Adipocyte (in vitro differentiated cells): ENCODE measurements around the gene ALDOB.
A peak's percentile ranks its signal among the peaks of the same experiment; 100 is the strongest.

Experiments used
- DNase-seq: peaks from one replicate; pipeline ENCODE4 v3.0.0-alpha.2; 2015; ENCODE audit warnings: low read depth
- H3K27me3 ChIP-seq: replicated peaks from 2 replicates; pipeline ENCODE4 v1.7.0; 2013; ENCODE audit warnings: mild to moderate bottlenecking, low read length, moderate library complexity; ENCODE audit not compliant: control insufficient read depth, insufficient read depth
- H3K36me3 ChIP-seq: 2 replicates; pipeline ENCODE4 v1.7.0; 2013; ENCODE audit warnings: low read length, mild to moderate bottlenecking, moderate library complexity; ENCODE audit not compliant: control insufficient read depth, insufficient read depth, severe bottlenecking
- H3K4me1 ChIP-seq: 2 replicates; pipeline ENCODE4 v1.7.0; 2013; ENCODE audit warnings: mild to moderate bottlenecking, low read length, moderate library complexity; ENCODE audit not compliant: control insufficient read depth, insufficient read depth
- H3K4me3 ChIP-seq: 2 replicates; pipeline ENCODE4 v1.7.0; 2013; ENCODE audit warnings: mild to moderate bottlenecking, low read length, moderate library complexity
- H3K9ac ChIP-seq: 2 replicates; pipeline ENCODE4 v1.7.0; 2013; ENCODE audit warnings: mild to moderate bottlenecking, low read length, moderate library complexity
- H3K9me3 ChIP-seq: 2 replicates; pipeline ENCODE4 v1.7.0; 2013; ENCODE audit warnings: mild to moderate bottlenecking, low read length, moderate library complexity; ENCODE audit not compliant: control insufficient read depth

ALDOB gene

DNA sequence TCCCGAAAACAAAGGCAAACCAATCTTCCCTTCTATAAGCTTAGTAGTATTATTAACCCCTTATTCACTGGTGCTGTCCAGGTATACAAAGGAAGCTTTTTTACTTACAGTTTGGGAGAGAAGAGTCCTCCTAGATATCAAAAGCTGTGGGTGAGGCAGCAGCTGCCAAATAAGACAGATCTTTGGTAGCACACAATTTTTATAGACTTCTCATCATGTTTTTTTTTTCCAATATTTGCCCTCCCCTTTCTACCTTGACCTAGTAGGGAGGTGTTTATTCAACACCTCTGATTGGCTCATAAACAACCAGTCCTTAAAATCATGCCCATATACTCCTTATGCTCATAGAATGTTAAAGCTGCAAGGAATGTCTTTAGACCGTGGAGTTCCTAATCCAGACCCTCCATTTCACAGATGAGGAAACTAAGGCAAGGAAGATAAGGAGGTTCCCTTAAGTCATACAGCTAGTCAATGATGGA lies at the start of gene ALDOB:
ALDOB (minus strand) TSS at position 174 of the 479 bp plus-strand sequence. CDS start 4,887 bp downstream, outside the sequence.
- Histone ChIP-seq H3K9ac (no peak within 1 kb of the TSS), H3K9me3 (no peaks in the 10 kb centered on the region)
- no peak for DNase-seq

DNA sequence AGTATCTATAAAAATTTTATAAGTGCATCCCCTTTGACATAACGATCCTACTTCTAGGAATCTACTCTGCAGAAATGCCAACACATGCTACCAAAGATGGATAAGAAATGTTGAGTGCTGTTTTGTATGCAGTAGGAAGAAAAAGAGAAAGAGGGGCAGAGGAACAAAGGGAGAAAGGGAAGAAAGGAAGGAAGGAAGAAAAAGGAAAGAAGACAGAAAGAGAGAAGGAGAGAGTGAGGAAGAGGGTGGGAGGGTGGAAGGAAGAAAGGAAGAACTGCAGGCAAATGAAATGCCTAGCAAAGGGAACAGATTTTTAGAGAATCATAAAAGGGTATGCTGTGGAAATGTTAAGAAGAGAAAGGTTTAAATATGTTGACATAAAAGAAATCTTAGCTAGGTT lies 48.5 kb upstream of the ALDOB start:
- H3K4me3 ChIP-seq = no peak overlapping the region
- no peaks in the 10 kb centered on the region for H3K9me3 ChIP-seq
- H3K36me3 ChIP-seq = no peaks in the 10 kb centered on the region
- H3K27me3 ChIP-seq = peaks cover 54% of the 10 kb centered on the region
- H3K9ac ChIP-seq = no peak overlapping the region
- no peak for DNase-seq
- H3K4me1 ChIP-seq = peaks cover 5% of the 10 kb centered on the region

More for the DNA sequence above, at the start of gene ALDOB:
- Histone ChIP-seq H3K27me3 (peaks cover 2% of the 10 kb centered on the region), H3K36me3 (no peaks in the 10 kb centered on the region), H3K4me3 (no peak within 1 kb of the TSS), H3K4me1 (no peaks in the 10 kb centered on the region)

DNA sequence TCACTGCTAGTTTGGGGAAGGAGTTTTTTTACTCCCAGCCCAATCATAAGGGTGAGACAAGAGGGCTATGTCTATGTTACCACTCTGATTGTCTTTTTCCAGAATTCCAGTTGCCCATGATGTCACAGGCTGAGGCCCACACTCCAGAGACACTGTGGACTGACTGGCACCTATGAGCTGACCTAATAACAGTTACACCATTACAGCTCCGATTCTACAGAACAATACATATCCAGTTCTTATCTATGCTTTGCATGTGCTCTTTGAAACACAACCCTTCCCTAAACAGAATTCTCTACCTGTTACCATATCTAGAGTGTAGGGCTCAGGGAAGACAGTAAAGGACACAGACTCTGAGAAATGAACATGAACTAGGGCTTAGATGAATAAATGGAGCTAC lies 45.7 kb upstream of the ALDOB start:
- Histone ChIP-seq H3K9ac (no peak overlapping the region), H3K36me3 (no peaks in the 10 kb centered on the region), H3K4me1 (peaks cover 5% of the 10 kb centered on the region), H3K4me3 (no peak overlapping the region), H3K9me3 (no peaks in the 10 kb centered on the region), H3K27me3 (peaks cover 42% of the 10 kb centered on the region)
- DNase-seq = no peak

DNA sequence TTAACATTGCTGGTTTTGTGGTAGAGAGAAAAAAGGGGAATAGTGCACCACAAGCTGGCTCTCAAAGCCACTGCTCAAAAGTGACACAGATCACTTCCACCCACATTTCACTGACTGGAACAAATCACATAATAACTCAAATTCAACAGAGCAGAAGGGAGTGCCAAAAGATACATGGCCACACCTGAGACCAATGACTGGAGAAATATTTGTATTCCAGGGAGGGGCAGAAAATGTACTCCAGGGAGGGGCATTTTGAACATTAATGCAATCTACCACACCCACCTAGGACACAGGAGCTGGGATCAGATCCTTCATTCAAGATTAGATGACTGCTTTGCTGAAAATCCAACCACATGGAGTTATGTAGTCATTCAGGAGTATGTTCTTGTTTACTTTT lies 44.8 kb upstream of the ALDOB start:
- Histone ChIP-seq H3K9me3 (no peaks in the 10 kb centered on the region), H3K27me3 (peaks cover 33% of the 10 kb centered on the region), H3K4me1 (no peaks in the 10 kb centered on the region), H3K4me3 (no peak overlapping the region), H3K9ac (no peak overlapping the region), H3K36me3 (no peaks in the 10 kb centered on the region)
- no peak for DNase-seq

DNA sequence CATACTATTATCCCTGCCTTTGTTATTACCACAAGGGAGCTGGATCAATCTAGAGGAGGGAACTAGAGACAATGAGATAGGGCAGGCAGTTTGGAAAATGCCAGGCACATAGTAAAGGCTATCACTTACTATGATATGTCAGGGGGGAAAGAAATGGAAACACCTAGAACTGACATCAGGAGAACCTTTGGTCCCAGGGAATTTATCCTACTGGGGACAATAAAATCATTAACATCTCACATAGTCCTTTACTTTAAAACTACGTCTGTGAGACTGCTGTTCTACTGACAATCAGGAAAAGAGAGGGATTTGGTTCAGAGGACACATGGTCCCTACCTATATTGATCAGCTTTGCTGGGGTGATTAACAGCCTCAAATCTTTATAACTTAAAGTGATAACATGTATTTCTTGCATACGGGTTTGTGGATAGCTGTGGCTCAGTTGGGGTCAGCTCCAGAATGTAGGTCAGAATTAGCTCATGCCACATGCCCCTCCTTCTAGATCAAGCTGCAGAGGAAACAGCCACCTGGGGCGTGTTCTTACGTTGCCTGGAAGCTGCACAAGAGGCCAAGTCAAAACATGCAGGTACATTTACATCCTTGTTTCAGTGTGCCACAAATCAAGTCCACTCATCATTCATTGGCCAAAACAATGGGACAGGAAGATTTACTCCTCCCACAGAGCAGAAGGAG lies 43.9 kb upstream of the ALDOB start:
- H3K9me3 ChIP-seq = no peaks in the 10 kb centered on the region
- H3K36me3 ChIP-seq = no peaks in the 10 kb centered on the region
- no peak for DNase-seq
- peaks cover 30% of the 10 kb centered on the region for H3K27me3 ChIP-seq
- no peak overlapping the region for H3K9ac ChIP-seq
- H3K4me3 ChIP-seq = no peak overlapping the region
- no peaks in the 10 kb centered on the region for H3K4me1 ChIP-seq

DNA sequence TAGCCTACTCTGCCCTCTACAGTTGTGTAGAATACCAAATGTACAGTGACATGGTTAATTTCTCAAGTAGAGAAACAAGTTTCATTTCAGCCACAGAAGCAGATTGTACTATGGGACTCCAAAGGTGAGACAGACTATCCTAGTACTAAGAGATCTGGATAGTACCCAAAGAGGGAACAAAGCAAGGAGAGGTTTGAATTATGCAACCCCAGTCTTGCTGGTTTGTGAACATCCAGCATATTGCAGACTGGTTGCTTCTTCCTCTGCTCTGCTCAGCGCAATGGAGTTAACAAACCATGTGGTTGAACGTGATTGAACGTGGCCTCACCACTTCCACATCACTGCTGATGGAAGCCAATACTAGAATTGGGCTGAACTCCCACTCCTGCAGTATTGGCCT lies 43.3 kb upstream of the ALDOB start:
- no peak overlapping the region for H3K9ac ChIP-seq
- no peak for DNase-seq
- no peak overlapping the region for H3K4me3 ChIP-seq
- H3K27me3 ChIP-seq = peaks cover 29% of the 10 kb centered on the region
- no peaks in the 10 kb centered on the region for H3K36me3 ChIP-seq
- H3K9me3 ChIP-seq = no peaks in the 10 kb centered on the region
- no peaks in the 10 kb centered on the region for H3K4me1 ChIP-seq

DNA sequence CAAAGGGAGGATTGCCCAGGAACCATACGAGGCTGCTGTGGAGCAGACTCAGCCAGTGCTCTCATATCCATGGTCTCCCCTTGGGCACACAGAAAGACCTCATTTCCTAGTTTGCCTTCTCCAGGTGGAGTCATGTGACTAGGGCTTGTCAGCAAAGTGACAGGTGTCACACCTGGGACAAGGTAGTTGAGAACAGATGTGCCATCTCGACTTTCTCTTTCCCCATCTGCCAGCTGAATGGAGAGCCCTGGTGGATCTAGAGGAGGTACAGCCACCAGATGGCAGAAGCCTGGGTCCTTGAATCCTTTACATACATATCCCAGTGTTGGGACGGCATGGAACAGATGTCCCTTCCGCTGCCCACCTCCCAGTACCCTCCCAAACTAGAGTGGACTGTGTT lies 42.9 kb upstream of the ALDOB start:
- no peak for DNase-seq
- no peaks in the 10 kb centered on the region for H3K36me3 ChIP-seq
- no peak overlapping the region for H3K9ac ChIP-seq
- no peak overlapping the region for H3K4me3 ChIP-seq
- H3K27me3 ChIP-seq = peaks cover 30% of the 10 kb centered on the region
- no peaks in the 10 kb centered on the region for H3K4me1 ChIP-seq
- no peaks in the 10 kb centered on the region for H3K9me3 ChIP-seq

DNA sequence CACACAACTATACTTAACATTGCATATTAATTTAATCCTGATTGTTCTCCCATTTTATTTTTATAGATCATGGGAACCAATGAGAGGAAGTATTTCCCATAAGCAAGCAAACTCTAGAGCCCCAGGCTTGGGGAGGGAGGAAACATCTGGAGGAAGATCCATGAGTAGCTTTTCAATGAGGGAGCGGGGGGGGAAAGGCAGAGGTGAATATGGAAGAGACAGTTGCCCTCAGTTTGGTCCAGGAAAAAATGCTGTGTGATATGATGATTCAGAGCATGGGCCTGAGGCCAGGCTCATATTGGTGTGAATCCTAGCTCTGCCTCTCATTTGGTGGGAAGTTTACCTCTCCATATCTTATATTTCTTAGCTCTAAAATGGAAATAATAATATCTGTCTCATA lies 42.2 kb upstream of the ALDOB start:
- Histone ChIP-seq H3K9me3 (no peaks in the 10 kb centered on the region), H3K27me3 (peaks cover 38% of the 10 kb centered on the region), H3K36me3 (no peaks in the 10 kb centered on the region), H3K4me1 (no peaks in the 10 kb centered on the region), H3K4me3 (no peak overlapping the region), H3K9ac (no peak overlapping the region)
- no peak for DNase-seq

DNA sequence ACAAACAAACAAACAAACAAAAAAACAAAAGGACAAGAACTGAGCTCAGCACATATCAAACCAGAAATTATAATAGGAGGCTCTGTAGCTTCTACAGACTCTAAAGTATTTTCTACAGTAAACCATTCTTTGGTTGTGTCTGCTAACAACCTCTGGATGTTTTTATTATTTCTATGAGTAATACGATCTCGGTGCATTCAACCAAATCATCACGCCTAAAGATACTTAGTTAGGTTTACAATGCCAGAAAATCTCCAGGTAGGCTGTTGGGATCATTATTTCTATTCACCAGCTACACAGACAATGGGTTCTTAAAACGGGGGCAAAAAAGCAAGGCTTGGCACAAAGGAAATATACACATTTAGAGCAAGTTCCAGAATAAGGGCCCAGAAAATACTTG lies 41.6 kb upstream of the ALDOB start:
- H3K4me3 ChIP-seq = no peak overlapping the region
- H3K4me1 ChIP-seq = no peaks in the 10 kb centered on the region
- H3K27me3 ChIP-seq = peaks cover 43% of the 10 kb centered on the region
- peak; percentile 43 for DNase-seq
- H3K9ac ChIP-seq = no peak overlapping the region
- no peaks in the 10 kb centered on the region for H3K36me3 ChIP-seq
- H3K9me3 ChIP-seq = no peaks in the 10 kb centered on the region

DNA sequence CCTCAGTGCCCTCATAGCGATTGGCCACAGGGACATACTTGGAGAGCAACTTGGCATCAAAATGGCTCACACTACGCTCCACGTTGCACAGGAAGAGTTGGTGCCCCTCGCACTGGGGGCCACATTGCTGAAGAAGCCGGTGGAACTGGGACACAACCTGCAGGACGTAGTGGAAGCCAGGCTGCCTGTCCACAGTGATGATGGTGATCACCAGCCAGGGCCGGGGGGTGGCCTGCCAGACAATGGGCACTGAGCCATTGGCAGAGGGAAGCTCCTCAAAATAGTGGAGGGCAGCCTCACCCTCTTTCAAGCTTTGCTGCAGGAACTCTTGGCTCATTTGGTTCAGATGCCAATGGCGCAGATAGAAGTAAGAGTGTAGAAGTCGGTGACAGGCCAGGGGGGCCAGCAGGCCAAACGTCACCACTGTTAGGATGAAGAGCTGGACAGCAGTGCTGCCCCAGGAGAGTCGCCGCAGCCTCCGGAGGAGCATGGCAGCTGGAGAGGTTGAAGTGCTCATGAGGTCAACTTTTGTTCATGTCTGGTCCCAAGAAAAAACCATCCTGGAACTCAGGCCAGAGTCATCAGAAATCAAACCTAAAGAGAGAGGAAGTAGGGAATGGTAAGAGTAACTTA lies 41.1 kb upstream of the ALDOB start:
- Histone ChIP-seq H3K4me1 (no peaks in the 10 kb centered on the region), H3K36me3 (no peaks in the 10 kb centered on the region), H3K9ac (no peak overlapping the region), H3K4me3 (no peak overlapping the region), H3K27me3 (peaks cover 46% of the 10 kb centered on the region), H3K9me3 (no peaks in the 10 kb centered on the region)
- no peak for DNase-seq

DNA sequence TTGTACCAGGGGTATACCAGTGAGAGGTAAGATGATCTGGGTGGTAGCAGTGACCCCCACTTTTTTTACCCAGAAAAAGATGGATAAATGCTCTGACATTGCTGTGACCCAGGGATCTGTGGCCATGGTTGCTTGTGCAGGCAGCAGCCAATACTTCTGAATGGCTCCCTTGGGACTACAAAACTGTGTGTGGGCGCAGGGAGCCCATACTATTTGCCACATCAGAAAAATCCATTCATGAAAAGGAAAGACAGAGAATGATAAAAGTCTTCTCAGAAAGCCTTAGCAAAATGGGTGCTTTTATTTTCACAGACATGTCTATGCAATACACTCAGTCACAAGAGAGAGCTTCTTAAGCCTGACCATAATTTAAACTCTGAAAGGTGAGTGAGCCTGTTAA lies 37.3 kb upstream of the ALDOB start:
- H3K27me3 ChIP-seq = peaks cover 38% of the 10 kb centered on the region
- H3K9ac ChIP-seq = no peak overlapping the region
- no peaks in the 10 kb centered on the region for H3K36me3 ChIP-seq
- H3K9me3 ChIP-seq = no peaks in the 10 kb centered on the region
- H3K4me1 ChIP-seq = no peaks in the 10 kb centered on the region
- no peak overlapping the region for H3K4me3 ChIP-seq
- DNase-seq = no peak
